NCI-H146 (cell line): ENCODE measurements around the gene ASB16.

ENCODE experiments used
- DNase-seq: peaks from one replicate; lab custom pipeline; 2025; lab: John Stamatoyannopoulos, UW

Gene ASB16

DNA sequence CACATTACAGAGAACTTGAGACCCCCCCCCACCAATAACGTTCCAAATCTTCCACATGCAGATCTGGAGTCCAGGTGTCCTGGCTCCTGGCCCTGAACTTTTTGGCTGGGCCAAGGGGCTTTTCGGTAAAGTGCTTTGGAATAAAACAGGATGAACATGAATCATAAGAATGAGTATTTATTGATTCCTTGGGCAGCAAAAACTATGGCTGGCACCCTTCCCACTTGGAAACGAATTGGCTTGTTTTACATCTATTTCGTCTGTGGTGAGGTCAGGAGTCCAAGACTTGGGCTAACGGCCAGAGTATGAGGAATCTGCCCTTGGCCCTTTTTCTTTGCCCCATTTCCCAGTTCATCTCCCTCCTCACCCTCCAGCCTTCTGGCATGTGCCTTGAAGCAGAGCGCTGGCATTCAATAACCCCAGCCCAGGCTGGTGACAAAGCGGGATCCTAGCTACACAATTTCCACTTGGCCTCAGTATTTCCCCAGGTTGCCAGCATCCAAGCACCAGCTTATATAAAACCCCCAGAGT lies 53.1 kb downstream of the ASB16 start:
- no peak for DNase-seq
